Activated B cell treated with CpG ODN at 0.5 μM for 24 hours (primary cell): ENCODE data around the gene PTPRD. TPM values are rescaled to one million over a fixed set of nuclear protein-coding genes. Genes with fewer than 3 reads are reported as not detected.

Source experiments
- ATAC-seq: fragments of 200-7000 bp; cut with Tn5 transposase; one replicate; pipeline ENCODE4 v1.10.0; 2021; ENCODE audit warnings: low read depth, mild to moderate bottlenecking, moderate library complexity
- CTCF ChIA-PET: fragments of 350-600 bp; sonication (Branson Sonifier 250); formaldehyde crosslinking; loops from one replicate; lab custom pipeline; 2021; ENCODE audit warnings: antibody characterized with exemption; lab: Charles Lee
- POLR2A ChIA-PET: fragments of 350-600 bp; sonication (Branson Sonifier 250); formaldehyde crosslinking; loops from one replicate; lab custom pipeline; 2021; ENCODE audit warnings: antibody characterized with exemption; lab: Charles Lee
- DNase-seq: peaks from one replicate; pipeline ENCODE4 v3.0.0; 2022
- H3K27ac Mint-ChIP-seq: one replicate; pipeline ENCODE4 v1.8.0; 2020; ENCODE audit warnings: mixed read lengths
- H3K27me3 Mint-ChIP-seq: one replicate; pipeline ENCODE4 v1.8.0; 2021; ENCODE audit warnings: mixed read lengths
- H3K36me3 Mint-ChIP-seq: one replicate; pipeline ENCODE4 v1.8.0; 2021; ENCODE audit warnings: low read depth, mixed read lengths
- H3K4me1 Mint-ChIP-seq: one replicate; pipeline ENCODE4 v1.8.0; 2021; ENCODE audit warnings: mixed read lengths
- H3K4me3 Mint-ChIP-seq: one replicate; pipeline ENCODE4 v1.8.0; 2020; ENCODE audit warnings: mild to moderate bottlenecking, mixed read lengths
- H3K9me3 Mint-ChIP-seq: one replicate; pipeline ENCODE4 v1.8.0; 2020; ENCODE audit warnings: mixed read lengths
- CTCF ChIP-seq: fragments of 200-600 bp; IDR thresholded peaks from one replicate; pipeline ENCODE4 v1.8.0; 2022; ENCODE audit warnings: antibody characterized with exemption, mild to moderate bottlenecking
- intact Hi-C: fragments of 100-400 bp; cut with micrococcal nuclease; formaldehyde crosslinking; loops from one replicate; pipeline ENCODE4 v1.15.1; 2024
- total RNA-seq: library from RNA; stranded (reverse); gene quantifications from 2 replicates; pipeline ENCODE4 v1.2.3, GENCODE V29; 2022

The PTPRD gene
- total RNA-seq, 1 donor from 2014 or later, result 0.04 TPM

DNA sequence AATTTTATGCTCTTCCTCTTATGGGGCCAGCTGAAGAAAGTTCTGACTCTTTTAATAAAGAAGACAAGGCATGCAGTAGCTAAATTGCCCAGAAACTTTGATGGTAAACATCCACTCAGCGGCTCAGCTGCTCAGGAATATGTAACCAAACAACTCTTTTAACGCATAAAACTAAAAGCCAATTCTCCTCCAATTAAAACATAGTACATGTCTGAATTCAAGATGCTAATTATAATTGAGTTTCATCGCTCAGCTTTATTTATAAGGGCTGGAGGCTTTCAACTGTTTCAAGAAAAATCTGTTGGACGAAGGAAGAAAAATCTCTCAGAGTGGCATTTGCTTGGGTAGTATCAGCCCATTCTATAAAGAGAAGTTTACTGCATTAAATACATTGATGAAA, 359.5 kb downstream of the PTPRD start:
- POLR2A ChIA-PET, result no interaction called here
- Mint-ChIP-seq H3K9me3 (no peaks in the 10 kb centered on the region), H3K27me3 (no peaks in the 10 kb centered on the region), H3K27ac (no peak overlapping the region), H3K36me3 (no peaks in the 10 kb centered on the region), H3K4me3 (no peak overlapping the region), H3K4me1 (no peaks in the 10 kb centered on the region)
- intact Hi-C loops, result no loop called here
- ATAC-seq, result no peak
- CTCF ChIA-PET, result no interaction called here
- DNase-seq, result no peak
- TF ChIP-seq CTCF, result no peak

GRCh38 chr9:10252174-10252573, 360.6 kb downstream of the PTPRD start:
- Mint-ChIP-seq H3K27ac (no peak overlapping the region), H3K4me3 (no peak overlapping the region), H3K36me3 (no peaks in the 10 kb centered on the region), H3K9me3 (no peaks in the 10 kb centered on the region), H3K27me3 (no peaks in the 10 kb centered on the region), H3K4me1 (no peaks in the 10 kb centered on the region)
- POLR2A ChIA-PET, result no interaction called here
- intact Hi-C loops, result no loop called here
- DNase-seq (no peak), ATAC-seq (no peak)
- TF ChIP-seq CTCF, result no peak
- CTCF ChIA-PET, result no interaction called here

DNA sequence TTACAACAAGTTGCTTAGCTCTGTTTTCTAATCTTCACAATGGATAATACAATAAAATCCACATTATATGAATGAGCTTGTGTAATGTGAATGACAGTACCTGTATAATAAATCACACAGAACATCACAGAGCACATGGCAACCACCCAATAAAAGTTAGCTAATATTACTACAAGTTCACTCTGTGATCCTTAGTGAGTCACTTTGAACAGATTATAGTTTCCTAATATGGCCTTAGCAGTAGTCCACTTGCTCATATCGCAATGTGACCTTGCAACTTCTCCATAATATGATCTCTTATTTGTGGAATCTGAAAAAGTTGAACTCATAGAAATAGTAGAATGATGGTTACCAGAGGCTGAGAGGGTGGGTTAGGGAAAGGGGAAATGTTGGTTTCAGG, 361.3 kb downstream of the PTPRD start:
- CTCF ChIA-PET, result no interaction called here
- Mint-ChIP-seq H3K4me3 (no peak overlapping the region), H3K27me3 (no peaks in the 10 kb centered on the region), H3K9me3 (no peaks in the 10 kb centered on the region), H3K27ac (no peak overlapping the region), H3K4me1 (no peaks in the 10 kb centered on the region), H3K36me3 (no peaks in the 10 kb centered on the region)
- DNase-seq (no peak), ATAC-seq (no peak)
- TF ChIP-seq CTCF, result no peak
- POLR2A ChIA-PET, result no interaction called here
- intact Hi-C loops, result no loop called here

GRCh38 chr9:10250219-10250618, 362.6 kb downstream of the PTPRD start:
- Mint-ChIP-seq H3K4me1 (no peaks in the 10 kb centered on the region), H3K4me3 (no peak overlapping the region), H3K9me3 (no peaks in the 10 kb centered on the region), H3K27ac (no peak overlapping the region), H3K36me3 (no peaks in the 10 kb centered on the region), H3K27me3 (peaks cover 2% of the 10 kb centered on the region)
- intact Hi-C loops, result no loop called here
- CTCF ChIA-PET, result interaction anchor here (0.5 kb wide), 1 partner anchor 125 kb away, joined by 3 read pairs; no protein-coding TSS in a partner anchor
- DNase-seq (no peak), ATAC-seq (no peak)
- TF ChIP-seq CTCF, result no peak
- POLR2A ChIA-PET, result no interaction called here

- H3K27ac Mint-ChIP-seq, result no peak overlapping the region
- ATAC-seq (no peak), DNase-seq (no peak)
- no peaks in the 10 kb centered on the region for H3K4me1 Mint-ChIP-seq
- no peak for TF ChIP-seq CTCF
- ChIA-PET POLR2A (no interaction called here), CTCF (no interaction called here)
- H3K9me3 Mint-ChIP-seq, result no peaks in the 10 kb centered on the region
- peaks cover 2% of the 10 kb centered on the region for H3K27me3 Mint-ChIP-seq
- intact Hi-C loops, result no loop called here
- no peak overlapping the region for H3K4me3 Mint-ChIP-seq
- H3K36me3 Mint-ChIP-seq, result no peaks in the 10 kb centered on the region
Measured at GRCh38 chr9:10248890-10249289, 363.9 kb downstream of the PTPRD start.
